B cell (primary cell): ENCODE data around the gene ATP5PB. TPM values are rescaled to one million over a fixed set of nuclear protein-coding genes. Genes with fewer than 3 reads are reported as not detected.

Experiments
- ATAC-seq: fragments of 200-7000 bp; cut with Tn5 transposase; one replicate; pipeline ENCODE4 v1.10.0; 2021; ENCODE audit warnings: low read depth, mild to moderate bottlenecking, moderate number of reproducible peaks, moderate library complexity
- CTCF ChIA-PET: fragments of 350-600 bp; sonication (Branson Sonifier 250); formaldehyde crosslinking; loops from one replicate; lab custom pipeline; 2021; ENCODE audit warnings: antibody characterized with exemption, inconsistent platforms; lab: Charles Lee
- POLR2A ChIA-PET: fragments of 350-600 bp; sonication (Branson Sonifier 250); formaldehyde crosslinking; loops from one replicate; lab custom pipeline; 2021; ENCODE audit warnings: antibody characterized with exemption; lab: Charles Lee
- DNase-seq: peaks from one replicate; pipeline ENCODE4 v3.0.0; 2013
- H2AFZ ChIP-seq: 2 replicates; pipeline ENCODE4 v1.6.1; 2012; ENCODE audit warnings: mild to moderate bottlenecking, low read depth, low read length; ENCODE audit not compliant: insufficient read depth, poor library complexity, severe bottlenecking
- H3K27ac ChIP-seq, 2 donors: 1 replicate in 1 of 2; 2 replicates in 1 of 2; pipeline ENCODE4 v1.5.1; 2012 to 2013; ENCODE audit warnings: low read length in 2 of 2, mild to moderate bottlenecking in 2 of 2, moderate library complexity in 1 of 2
- H3K27me3 ChIP-seq, 4 experiments: fragments of 200-600 bp in 1 of 4; sonication (generic) in 1 of 4; replicated peaks in 1 of 4; 1 replicate in 2 of 4; 2 replicates in 2 of 4; pipeline versions ENCODE4 v1.6.1 to v1.7.0; 2013 to 2016; ENCODE audit warnings: low read length in 3 of 4, mild to moderate bottlenecking in 2 of 4, mixed read lengths in 1 of 4, moderate library complexity in 1 of 4; ENCODE audit not compliant: insufficient read depth in 4 of 4, control insufficient read depth in 3 of 4; ENCODE audit errors: control extremely low read depth in 1 of 4
- H3K36me3 ChIP-seq, 2 experiments: replicated peaks in 1 of 2; 1 replicate in 1 of 2; 2 replicates in 1 of 2; pipeline versions ENCODE4 v1.6.1 to v1.7.1; 2013; ENCODE audit warnings: low read length in 1 of 2; ENCODE audit not compliant: insufficient read depth in 2 of 2, control insufficient read depth in 1 of 2; ENCODE audit errors: control extremely low read depth in 1 of 2, extremely low read depth in 1 of 2
- H3K4me1 ChIP-seq, 2 donors: fragments of 200-600 bp in 1 of 2; sonication (generic) in 1 of 2; 1 replicate in 1 of 2; 2 replicates in 1 of 2; pipeline versions ENCODE4 v1.5.1 to v1.6.1; 2013 to 2017; ENCODE audit warnings: low read length in 2 of 2; ENCODE audit not compliant: control insufficient read depth in 2 of 2, insufficient read depth in 2 of 2
- H3K4me2 ChIP-seq: replicated peaks from 2 replicates; pipeline ENCODE3; 2012; ENCODE audit warnings: mild to moderate bottlenecking, low read depth, low read length; ENCODE audit not compliant: poor library complexity, severe bottlenecking
- H3K4me3 ChIP-seq, 5 experiments: fragments of 200-600 bp in 1 of 5; sonication (generic) in 1 of 5; 1 replicate in 3 of 5; 2 replicates in 2 of 5; pipeline versions ENCODE4 v1.5.1 to v1.7.0; 2011 to 2016; ENCODE audit warnings: low read length in 4 of 5, mild to moderate bottlenecking in 4 of 5, low read depth in 2 of 5, control low read depth in 1 of 5, moderate library complexity in 1 of 5; ENCODE audit not compliant: insufficient read depth in 1 of 5; ENCODE audit errors: control extremely low read depth in 1 of 5, extremely low read depth in 1 of 5
- H3K79me2 ChIP-seq: fragments of 200-600 bp; sonication (generic); one replicate; pipeline ENCODE4 v1.6.0; 2016; ENCODE audit warnings: low read length; ENCODE audit not compliant: control insufficient read depth, insufficient read depth
- H3K9ac ChIP-seq: fragments of 200-600 bp; sonication (generic); 2 replicates; pipeline ENCODE4 v1.6.1; 2017; ENCODE audit warnings: mild to moderate bottlenecking, low read length, moderate library complexity
- H3K9me3 ChIP-seq, 3 donors: one replicate each; pipeline versions ENCODE4 v1.6.1 to v1.7.1; 2013; ENCODE audit warnings: low read length in 2 of 3; ENCODE audit not compliant: control insufficient read depth in 2 of 3, insufficient read depth in 1 of 3; ENCODE audit errors: control extremely low read depth in 1 of 3
- H4K20me1 ChIP-seq: 2 replicates; pipeline ENCODE4 v1.6.0; 2012; ENCODE audit warnings: mild to moderate bottlenecking, low read length; ENCODE audit not compliant: insufficient read depth, control insufficient read depth, poor library complexity, severe bottlenecking
- H3K27ac Mint-ChIP-seq: one replicate; pipeline ENCODE4 v1.8.0; 2021; ENCODE audit warnings: mixed read lengths
- H3K27me3 Mint-ChIP-seq: one replicate; pipeline ENCODE4 v1.8.0; 2021; ENCODE audit warnings: mixed read lengths
- H3K4me1 Mint-ChIP-seq: one replicate; pipeline ENCODE4 v1.8.0; 2021; ENCODE audit warnings: mixed read lengths
- H3K4me3 Mint-ChIP-seq: one replicate; pipeline ENCODE4 v1.8.0; 2021; ENCODE audit warnings: mixed read lengths
- H3K9me3 Mint-ChIP-seq: one replicate; pipeline ENCODE4 v1.8.0; 2022; ENCODE audit warnings: mixed read lengths; ENCODE audit not compliant: insufficient read depth
- EZH2 ChIP-seq: IDR thresholded peaks from 2 replicates; pipeline ENCODE4 v1.6.1; 2012; ENCODE audit warnings: borderline replicate concordance, low read depth, mild to moderate bottlenecking, moderate library complexity, low read length; ENCODE audit not compliant: insufficient read depth, poor library complexity, severe bottlenecking
- WGBS: methylation state at CpG from one replicate; pipeline ENCODE4 v1.1.5; 2013; ENCODE audit warnings: missing lambda C conversion rate; ENCODE audit not compliant: insufficient coverage; 5-methylcytosine and 5-hydroxymethylcytosine counted together
- intact Hi-C: fragments of 100-400 bp; cut with micrococcal nuclease; formaldehyde crosslinking; loops from one replicate; pipeline ENCODE4 v1.10.0; 2022
- polyA plus RNA-seq: library from polyadenylated mRNA; depleted of rRNA; stranded (reverse); fragments of >200 nt; gene quantifications from 2 replicates; pipeline ENCODE4 v1.2.3, GENCODE V29; 2012
- total RNA-seq, 2 donors: library from RNA; stranded (reverse); fragments of 120-200 nt in 1 of 2; gene quantifications; 1 replicate in 1 of 2; 2 replicates in 1 of 2; pipeline versions ENCODE4 v1.2.3 to v1.2.4, GENCODE V29; 2013 to 2022
- TF ChIP-seq, protein P1 (sequence below): fragments of 200-600 bp; IDR thresholded peaks from one replicate; pipeline ENCODE4 v1.8.0; 2022; ENCODE audit warnings: antibody characterized with exemption, mild to moderate bottlenecking

ATP5PB gene
- total and polyA plus RNA-seq, 2 donors (not counting 1 experiment from before 2014, with no cell fraction given): 81.2 to 110 TPM

DNA sequence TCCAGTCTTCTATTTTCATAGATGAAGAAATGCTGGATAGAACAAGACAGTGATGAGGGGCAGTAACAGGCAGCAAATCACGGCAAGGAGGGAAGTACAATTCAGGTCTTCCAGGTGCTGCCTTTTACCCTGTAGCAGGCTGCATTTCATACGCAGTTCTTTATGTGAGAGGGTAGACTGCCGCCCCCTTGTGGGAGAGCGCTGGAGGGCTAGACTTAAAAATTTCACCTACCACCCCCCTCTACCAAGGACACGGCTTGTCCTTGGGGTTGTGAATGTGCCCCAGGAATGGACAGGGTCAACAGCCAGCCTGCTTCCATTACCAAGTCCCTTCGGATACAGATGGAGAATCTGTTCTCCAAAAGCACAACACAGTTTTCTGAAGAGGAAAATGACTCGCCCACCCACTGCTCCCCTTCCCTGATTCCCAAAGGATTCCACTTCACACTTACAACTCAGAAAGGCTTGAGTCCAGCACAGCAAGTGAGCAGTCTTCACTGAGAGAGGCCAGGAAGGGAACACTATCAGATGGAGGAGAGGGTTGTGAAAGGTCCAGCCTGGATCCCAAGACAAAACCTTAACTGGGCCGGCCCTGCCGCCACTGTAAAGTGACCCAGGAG, 7.6 kb upstream of the ATP5PB start:
- no peaks in the 10 kb centered on the region for H3K79me2 ChIP-seq
- peak overlapping the region; percentile 27 for H3K27ac Mint-ChIP-seq
- peaks cover 16% of the 10 kb centered on the region for H3K4me1 Mint-ChIP-seq
- no peaks in the 10 kb centered on the region for H3K9me3 ChIP-seq
- ChIA-PET POLR2A (no interaction called here), CTCF (interaction anchor here (0.8 to 4.4 kb wide), 24 partner anchors 18 to 326 kb away, joined by 3 to 31 read pairs (median 4); no protein-coding TSS in a partner anchor)
- H3K27me3 Mint-ChIP-seq: no peaks in the 10 kb centered on the region
- DNase-seq (peak; percentile 79), ATAC-seq (peak; percentile 92)
- no peaks in the 10 kb centered on the region for H3K9me3 Mint-ChIP-seq
- no peak overlapping the region for H3K4me2 ChIP-seq
- WGBS: 73% methylated on average over 5 of the region's 9 CpGs
- intact Hi-C loops: loop anchor here (1.0 to 10.0 kb wide), 5 partner anchors 35 to 1633 kb away; partner anchors contain the start of gene LRIG2
- H3K27ac ChIP-seq: peak overlapping the region in 1 of 2 donors; percentile 39
- H3K4me3 ChIP-seq: no peak overlapping the region
- H3K4me1 ChIP-seq: peaks cover 0 to 4% of the 10 kb centered on the region in 2 donors
- no peaks in the 10 kb centered on the region for H4K20me1 ChIP-seq
- TF ChIP-seq, protein P1, sequence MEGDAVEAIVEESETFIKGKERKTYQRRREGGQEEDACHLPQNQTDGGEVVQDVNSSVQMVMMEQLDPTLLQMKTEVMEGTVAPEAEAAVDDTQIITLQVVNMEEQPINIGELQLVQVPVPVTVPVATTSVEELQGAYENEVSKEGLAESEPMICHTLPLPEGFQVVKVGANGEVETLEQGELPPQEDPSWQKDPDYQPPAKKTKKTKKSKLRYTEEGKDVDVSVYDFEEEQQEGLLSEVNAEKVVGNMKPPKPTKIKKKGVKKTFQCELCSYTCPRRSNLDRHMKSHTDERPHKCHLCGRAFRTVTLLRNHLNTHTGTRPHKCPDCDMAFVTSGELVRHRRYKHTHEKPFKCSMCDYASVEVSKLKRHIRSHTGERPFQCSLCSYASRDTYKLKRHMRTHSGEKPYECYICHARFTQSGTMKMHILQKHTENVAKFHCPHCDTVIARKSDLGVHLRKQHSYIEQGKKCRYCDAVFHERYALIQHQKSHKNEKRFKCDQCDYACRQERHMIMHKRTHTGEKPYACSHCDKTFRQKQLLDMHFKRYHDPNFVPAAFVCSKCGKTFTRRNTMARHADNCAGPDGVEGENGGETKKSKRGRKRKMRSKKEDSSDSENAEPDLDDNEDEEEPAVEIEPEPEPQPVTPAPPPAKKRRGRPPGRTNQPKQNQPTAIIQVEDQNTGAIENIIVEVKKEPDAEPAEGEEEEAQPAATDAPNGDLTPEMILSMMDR: peak; percentile 84
- TF ChIP-seq EZH2: no peak
- H3K27me3 ChIP-seq: no peaks in the 10 kb centered on the region
- peaks cover 2 to 71% of the 10 kb centered on the region in 2 experiments for H3K36me3 ChIP-seq
- H3K9ac ChIP-seq: no peak overlapping the region
- H3K4me3 Mint-ChIP-seq: no peak overlapping the region
- H2AFZ ChIP-seq: peak overlapping the region; percentile 43

DNA sequence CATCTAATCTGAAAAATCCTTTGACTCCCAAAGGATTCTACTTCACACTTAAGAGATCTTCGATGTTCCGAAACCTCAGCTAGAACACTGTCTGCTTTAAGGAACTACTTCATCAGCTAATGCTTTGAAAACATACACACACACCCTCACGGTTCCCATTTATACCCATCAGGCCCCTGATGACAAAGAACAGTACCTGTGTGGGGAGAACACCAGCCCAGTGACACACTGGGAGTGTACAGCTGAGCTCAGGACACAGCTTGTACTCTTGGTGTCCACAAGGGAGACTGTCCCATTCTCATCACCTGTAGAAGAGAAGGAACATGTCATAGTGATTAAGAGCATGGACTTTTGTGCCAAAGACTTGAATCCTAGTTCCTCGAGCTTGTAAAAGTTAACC, 6.8 kb upstream of the ATP5PB start:
- no peaks in the 10 kb centered on the region for H3K79me2 ChIP-seq
- DNase-seq (no peak), ATAC-seq (no peak)
- no peaks in the 10 kb centered on the region for H3K27me3 ChIP-seq
- H3K9me3 ChIP-seq: no peaks in the 10 kb centered on the region
- WGBS: 94% methylated on average over 2 of the region's 4 CpGs
- Mint-ChIP-seq H3K4me3 (no peak overlapping the region), H3K4me1 (peaks cover 24% of the 10 kb centered on the region), H3K9me3 (no peaks in the 10 kb centered on the region), H3K27ac (peak overlapping the region; percentile 77), H3K27me3 (no peaks in the 10 kb centered on the region)
- ChIA-PET POLR2A (no interaction called here), CTCF (interaction anchor here (0.6 to 4.4 kb wide), 24 partner anchors 12 to 412 kb away, joined by 3 to 31 read pairs (median 3); partner anchors contain the start of genes ADORA3 and TMIGD3)
- H3K36me3 ChIP-seq: peaks cover 2 to 79% of the 10 kb centered on the region in 2 experiments
- H3K4me2 ChIP-seq: no peak overlapping the region
- H3K4me3 ChIP-seq: no peak overlapping the region
- no peak overlapping the region for H3K9ac ChIP-seq
- peaks cover 5 to 9% of the 10 kb centered on the region in 2 donors for H3K4me1 ChIP-seq
- intact Hi-C loops: loop anchor here (10.0 kb wide), 1 partner anchor 1632 kb away; the partner anchor contains the start of gene LRIG2
- TF ChIP-seq, protein P1: no peak
- no peak for TF ChIP-seq EZH2
- H2AFZ ChIP-seq: no peak overlapping the region
- peak overlapping the region in 1 of 2 donors; percentile 4 for H3K27ac ChIP-seq
- H4K20me1 ChIP-seq: no peaks in the 10 kb centered on the region
